Measurements from ENCODE around the gene MID1.

Gene MID1

DNA sequence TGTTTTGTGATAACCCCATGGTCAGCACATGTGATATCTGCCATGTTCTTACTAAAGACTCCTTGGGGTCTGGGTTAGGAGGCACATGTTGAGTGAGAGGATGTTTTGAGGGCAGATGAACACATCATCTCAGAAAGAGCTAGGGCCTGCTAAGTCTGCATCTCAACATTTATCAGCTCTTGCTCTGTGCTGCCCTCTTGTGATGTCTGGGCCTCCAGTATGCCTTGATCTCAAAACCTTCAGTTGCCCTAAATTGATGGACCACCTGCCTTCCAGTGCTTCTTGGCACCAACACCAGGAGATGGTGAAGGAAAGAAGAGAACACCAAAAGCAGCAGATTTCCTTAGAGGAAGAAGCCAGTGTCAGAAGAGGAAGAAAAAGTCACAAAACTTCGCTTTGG is 22.5 kb downstream of the MID1 start:
- TF ChIP-seq SIN3A (IDR thresholded peaks at IDR 0.05; ENCODE audit: borderline replicate concordance, insufficient read depth, low read length): no peak
- TF ChIP-seq FOXP2 (optimal IDR thresholded peaks at IDR 0.05; ENCODE audit: borderline replicate concordance, extremely low read depth, extremely low read length, insufficient read depth): no peak
- no peak for TF ChIP-seq POLR2AphosphoS5 (IDR thresholded peaks at IDR 0.05; ENCODE audit: low read depth, low read length)
- TF ChIP-seq, protein P1, sequence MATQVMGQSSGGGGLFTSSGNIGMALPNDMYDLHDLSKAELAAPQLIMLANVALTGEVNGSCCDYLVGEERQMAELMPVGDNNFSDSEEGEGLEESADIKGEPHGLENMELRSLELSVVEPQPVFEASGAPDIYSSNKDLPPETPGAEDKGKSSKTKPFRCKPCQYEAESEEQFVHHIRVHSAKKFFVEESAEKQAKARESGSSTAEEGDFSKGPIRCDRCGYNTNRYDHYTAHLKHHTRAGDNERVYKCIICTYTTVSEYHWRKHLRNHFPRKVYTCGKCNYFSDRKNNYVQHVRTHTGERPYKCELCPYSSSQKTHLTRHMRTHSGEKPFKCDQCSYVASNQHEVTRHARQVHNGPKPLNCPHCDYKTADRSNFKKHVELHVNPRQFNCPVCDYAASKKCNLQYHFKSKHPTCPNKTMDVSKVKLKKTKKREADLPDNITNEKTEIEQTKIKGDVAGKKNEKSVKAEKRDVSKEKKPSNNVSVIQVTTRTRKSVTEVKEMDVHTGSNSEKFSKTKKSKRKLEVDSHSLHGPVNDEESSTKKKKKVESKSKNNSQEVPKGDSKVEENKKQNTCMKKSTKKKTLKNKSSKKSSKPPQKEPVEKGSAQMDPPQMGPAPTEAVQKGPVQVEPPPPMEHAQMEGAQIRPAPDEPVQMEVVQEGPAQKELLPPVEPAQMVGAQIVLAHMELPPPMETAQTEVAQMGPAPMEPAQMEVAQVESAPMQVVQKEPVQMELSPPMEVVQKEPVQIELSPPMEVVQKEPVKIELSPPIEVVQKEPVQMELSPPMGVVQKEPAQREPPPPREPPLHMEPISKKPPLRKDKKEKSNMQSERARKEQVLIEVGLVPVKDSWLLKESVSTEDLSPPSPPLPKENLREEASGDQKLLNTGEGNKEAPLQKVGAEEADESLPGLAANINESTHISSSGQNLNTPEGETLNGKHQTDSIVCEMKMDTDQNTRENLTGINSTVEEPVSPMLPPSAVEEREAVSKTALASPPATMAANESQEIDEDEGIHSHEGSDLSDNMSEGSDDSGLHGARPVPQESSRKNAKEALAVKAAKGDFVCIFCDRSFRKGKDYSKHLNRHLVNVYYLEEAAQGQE (IDR thresholded peaks at IDR 0.05; ENCODE audit: insufficient read depth in 1 of 2, low read depth in 2 of 2, low read length in 2 of 2): no peak
- no peak for TF ChIP-seq TAF1 (IDR thresholded peaks at IDR 0.05; ENCODE audit: borderline replicate concordance, insufficient read depth, low read length)

DNA sequence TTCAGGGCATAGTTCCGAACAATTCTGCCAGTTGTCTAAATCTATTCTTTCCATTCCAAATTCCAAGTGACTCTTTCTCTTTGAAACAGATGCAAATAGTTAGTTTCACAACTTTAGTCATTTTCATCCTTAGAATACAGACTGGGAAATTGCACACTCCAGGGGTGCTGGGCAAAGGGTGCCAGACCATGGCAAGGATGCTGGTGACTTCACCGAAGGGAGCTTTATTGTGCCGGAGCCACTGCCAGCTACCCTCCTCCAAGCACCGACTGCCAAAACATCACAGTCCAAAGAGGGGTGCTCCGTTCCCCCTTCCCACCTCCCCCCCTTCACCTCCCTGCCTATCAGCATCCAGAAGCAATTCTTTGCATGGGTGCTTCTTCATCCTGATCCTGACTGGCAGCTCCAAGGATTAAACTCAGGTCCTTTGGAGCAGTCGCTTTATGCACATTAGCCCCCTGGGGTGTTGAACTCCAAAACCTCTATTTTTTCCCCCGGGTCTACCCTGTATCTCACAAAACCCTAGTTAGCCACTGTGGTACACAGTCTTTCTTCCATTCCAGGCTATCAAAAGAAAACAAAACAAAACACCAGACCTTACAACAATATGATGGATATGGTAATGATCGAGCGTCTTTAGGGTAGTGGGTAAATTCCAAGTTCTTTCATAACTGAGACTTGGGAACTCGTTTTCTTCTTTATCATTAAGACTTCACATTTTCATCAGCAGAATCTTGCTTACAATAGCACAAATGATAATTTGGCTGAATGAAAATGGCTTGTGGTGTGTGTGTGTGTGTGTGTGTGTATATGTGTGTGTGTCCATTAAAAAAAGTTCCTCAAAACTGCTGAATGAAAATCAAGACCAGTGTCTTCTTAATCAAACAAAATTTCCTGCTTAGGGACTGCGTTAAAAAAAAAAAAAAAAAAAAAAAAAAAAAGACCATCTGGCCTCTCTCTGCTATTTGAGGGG is 28.7 kb downstream of the MID1 start:
- TF ChIP-seq SIN3A (IDR thresholded peaks at IDR 0.05; ENCODE audit: borderline replicate concordance, insufficient read depth, low read length) (no peak), POLR2AphosphoS5 (IDR thresholded peaks at IDR 0.05; ENCODE audit: low read depth, low read length) (no peak), FOXP2 (optimal IDR thresholded peaks at IDR 0.05; ENCODE audit: borderline replicate concordance, extremely low read depth, extremely low read length, insufficient read depth) (no peak), TAF1 (IDR thresholded peaks at IDR 0.05; ENCODE audit: borderline replicate concordance, insufficient read depth, low read length) (no peak)
- TF ChIP-seq, protein P1 (IDR thresholded peaks at IDR 0.05; ENCODE audit: insufficient read depth in 1 of 2, low read depth in 2 of 2, low read length in 2 of 2): no peak

DNA sequence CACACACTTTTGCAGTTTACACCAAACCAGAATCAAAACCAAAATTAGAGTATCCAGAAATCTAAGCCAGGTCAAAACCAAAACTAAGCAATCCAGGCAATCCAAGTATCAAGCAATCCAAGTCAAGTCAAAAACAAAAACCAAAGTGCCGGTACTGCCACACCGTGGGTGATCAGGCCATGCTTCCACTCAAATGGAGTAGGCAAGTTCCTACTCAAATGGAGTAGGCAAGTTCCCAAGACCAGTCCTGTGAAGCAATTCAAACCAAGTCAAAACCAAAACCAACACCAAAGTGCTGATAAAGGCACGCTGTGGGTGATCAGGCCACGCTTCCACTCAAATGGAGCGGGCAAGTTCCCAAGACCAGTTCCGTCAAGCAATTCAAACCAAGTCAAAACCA is 31.3 kb downstream of the MID1 start:
- TF ChIP-seq SIN3A (IDR thresholded peaks at IDR 0.05; ENCODE audit: borderline replicate concordance, insufficient read depth, low read length): no peak
- no peak for TF ChIP-seq TAF1 (IDR thresholded peaks at IDR 0.05; ENCODE audit: borderline replicate concordance, insufficient read depth, low read length)
- no peak for TF ChIP-seq FOXP2 (optimal IDR thresholded peaks at IDR 0.05; ENCODE audit: borderline replicate concordance, extremely low read depth, extremely low read length, insufficient read depth)
- TF ChIP-seq POLR2AphosphoS5 (IDR thresholded peaks at IDR 0.05; ENCODE audit: low read depth, low read length): no peak
- TF ChIP-seq, protein P1 (IDR thresholded peaks at IDR 0.05; ENCODE audit: insufficient read depth in 1 of 2, low read depth in 2 of 2, low read length in 2 of 2): no peak

DNA sequence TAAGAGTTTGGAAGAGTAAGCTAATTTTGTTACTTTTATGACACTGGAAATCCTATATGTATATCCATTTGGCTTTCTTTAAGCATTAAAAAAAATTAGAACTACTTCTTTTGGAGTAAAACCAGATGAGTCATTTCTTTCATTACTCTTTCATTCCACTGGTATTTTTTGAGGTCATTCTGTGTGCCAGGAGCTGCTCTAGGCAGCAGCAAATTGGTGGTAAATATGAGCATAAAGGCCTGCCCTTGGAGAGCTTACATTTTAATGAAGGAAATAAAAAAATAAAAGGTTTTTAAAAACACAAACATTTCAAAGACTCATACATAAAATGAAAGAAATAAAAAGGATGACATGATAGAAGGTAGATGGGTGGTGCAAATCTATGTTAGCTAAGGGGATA is 37.4 kb downstream of the MID1 start:
- TF ChIP-seq TAF1 (IDR thresholded peaks at IDR 0.05; ENCODE audit: borderline replicate concordance, insufficient read depth, low read length) (no peak), SIN3A (IDR thresholded peaks at IDR 0.05; ENCODE audit: borderline replicate concordance, insufficient read depth, low read length) (no peak), FOXP2 (optimal IDR thresholded peaks at IDR 0.05; ENCODE audit: borderline replicate concordance, extremely low read depth, extremely low read length, insufficient read depth) (no peak), POLR2AphosphoS5 (IDR thresholded peaks at IDR 0.05; ENCODE audit: low read depth, low read length) (no peak)
- TF ChIP-seq, protein P1 (IDR thresholded peaks at IDR 0.05; ENCODE audit: insufficient read depth in 1 of 2, low read depth in 2 of 2, low read length in 2 of 2): no peak

Data from PFSK-1 (cell line).